Ascending aorta (tissue), 2 donors: ENCODE data around the gene MB21D2. TPM values are rescaled to one million over a fixed set of nuclear protein-coding genes. Genes with fewer than 3 reads are reported as not detected.

Experiments
- DNase-seq, 2 donors: peaks; one replicate each; pipeline ENCODE4 v3.0.0-alpha.2; 2019; ENCODE audit warnings: low spot score in 2 of 2
- H3K27ac ChIP-seq, 2 donors: fragments of 200-600 bp; sonication (generic); one replicate each; pipeline ENCODE4 v1.5.1; 2016 to 2017; ENCODE audit warnings: mild to moderate bottlenecking in 1 of 2
- H3K27me3 ChIP-seq: fragments of 200-600 bp; sonication (generic); one replicate; pipeline ENCODE4 v1.5.1; 2017
- H3K36me3 ChIP-seq, 2 donors: fragments of 200-600 bp; sonication (generic); one replicate each; pipeline ENCODE4 v1.5.1; 2016
- H3K4me1 ChIP-seq, 2 donors: fragments of 200-600 bp; sonication (generic); one replicate each; pipeline ENCODE4 v1.5.1; 2016 to 2017; ENCODE audit warnings: mild to moderate bottlenecking in 1 of 2
- H3K4me3 ChIP-seq, 2 donors: fragments of 200-600 bp; sonication (generic); one replicate each; pipeline ENCODE4 v1.5.1; 2016 to 2017; ENCODE audit warnings: mild to moderate bottlenecking in 1 of 2
- H3K9me3 ChIP-seq, 2 donors: fragments of 200-600 bp; sonication (generic); one replicate each; pipeline ENCODE4 v1.5.1; 2016
- CTCF ChIP-seq, 3 experiments: fragments of 200-600 bp in 2 of 3; fragments of 450-650 bp in 1 of 3; sonication (generic) in 2 of 3; IDR thresholded peaks; one replicate each; pipeline ENCODE4 v1.5.1; 2016 to 2019; ENCODE audit warnings: antibody characterized with exemption in 3 of 3, mild to moderate bottlenecking in 1 of 3, moderate library complexity in 1 of 3
- intact Hi-C: fragments of 100-400 bp; cut with DNase I; formaldehyde crosslinking; loops from one replicate; pipeline ENCODE4 v1.15.1; 2023
- total RNA-seq: library from RNA; depleted of rRNA; stranded (reverse); fragments of >200 nt; gene quantifications from one replicate; pipeline ENCODE4 v1.1.0, GENCODE V29; 2016

MB21D2 gene
- total RNA-seq, 1 donor from 2014 or later, result 0.11 TPM

- Histone ChIP-seq H3K4me3 (no peak overlapping the region), H3K27me3 (no peaks in the 10 kb centered on the region), H3K9me3 (no peaks in the 10 kb centered on the region), H3K4me1 (no peaks in the 10 kb centered on the region), H3K27ac (no peak overlapping the region), H3K36me3 (no peaks in the 10 kb centered on the region)
- DNase-seq, result no peak
- no peak for TF ChIP-seq CTCF (IDR thresholded peaks at IDR 0.05)
- intact Hi-C loops, result no loop called here
Observed at GRCh38 chr3:192907784-192908183, 9.9 kb downstream of the MB21D2 start.

DNA sequence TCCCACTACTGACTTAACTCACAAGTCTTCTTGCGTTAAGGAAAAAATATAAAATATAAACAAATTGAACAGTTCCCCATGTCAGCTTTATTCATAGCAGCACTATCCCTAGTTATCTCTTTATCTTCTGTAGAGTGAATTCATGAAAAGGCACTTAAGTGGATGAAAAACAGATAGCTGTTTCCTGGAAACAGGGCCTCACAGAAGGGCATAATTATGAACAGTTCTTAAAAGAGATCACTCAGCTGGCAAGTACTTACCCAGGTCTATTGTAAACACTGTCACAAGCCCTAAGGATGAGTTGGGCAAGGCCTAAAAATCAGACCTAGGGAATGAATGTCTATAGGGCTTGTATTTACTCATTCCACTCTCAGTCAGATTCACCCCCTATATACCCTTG lies 10.7 kb downstream of the MB21D2 start:
- intact Hi-C loops, result no loop called here
- no peak for DNase-seq
- H3K9me3 ChIP-seq, result no peaks in the 10 kb centered on the region
- H3K27ac ChIP-seq, result no peak overlapping the region
- no peak for TF ChIP-seq CTCF (IDR thresholded peaks at IDR 0.05)
- no peaks in the 10 kb centered on the region for H3K27me3 ChIP-seq
- H3K4me3 ChIP-seq, result no peak overlapping the region
- peaks cover 0 to under 1% of the 10 kb centered on the region in 2 donors for H3K4me1 ChIP-seq
- no peaks in the 10 kb centered on the region for H3K36me3 ChIP-seq

- no peak for TF ChIP-seq CTCF (IDR thresholded peaks at IDR 0.05)
Observed at GRCh38 chr3:192905980-192906678, 11.5 kb downstream of the MB21D2 start.

GRCh38 chr3:192904632-192905289 lies 12.9 kb downstream of the MB21D2 start:
- no peak overlapping the region for H3K27ac ChIP-seq
- H3K4me3 ChIP-seq, result no peak overlapping the region
- no peak for TF ChIP-seq CTCF (IDR thresholded peaks at IDR 0.05)
- intact Hi-C loops, result no loop called here
- no peaks in the 10 kb centered on the region for H3K9me3 ChIP-seq
- no peak for DNase-seq
- H3K4me1 ChIP-seq, result peaks cover 0 to 3% of the 10 kb centered on the region in 2 donors
- H3K36me3 ChIP-seq, result no peaks in the 10 kb centered on the region
- H3K27me3 ChIP-seq, result no peaks in the 10 kb centered on the region

More at GRCh38 chr3:192905980-192906678, 11.5 kb downstream of the MB21D2 start:
- Histone ChIP-seq H3K27me3 (no peaks in the 10 kb centered on the region), H3K4me1 (peaks cover 0 to 3% of the 10 kb centered on the region in 2 donors), H3K27ac (no peak overlapping the region), H3K36me3 (no peaks in the 10 kb centered on the region), H3K9me3 (no peaks in the 10 kb centered on the region), H3K4me3 (no peak overlapping the region)
- intact Hi-C loops, result no loop called here
- DNase-seq, result no peak

DNA sequence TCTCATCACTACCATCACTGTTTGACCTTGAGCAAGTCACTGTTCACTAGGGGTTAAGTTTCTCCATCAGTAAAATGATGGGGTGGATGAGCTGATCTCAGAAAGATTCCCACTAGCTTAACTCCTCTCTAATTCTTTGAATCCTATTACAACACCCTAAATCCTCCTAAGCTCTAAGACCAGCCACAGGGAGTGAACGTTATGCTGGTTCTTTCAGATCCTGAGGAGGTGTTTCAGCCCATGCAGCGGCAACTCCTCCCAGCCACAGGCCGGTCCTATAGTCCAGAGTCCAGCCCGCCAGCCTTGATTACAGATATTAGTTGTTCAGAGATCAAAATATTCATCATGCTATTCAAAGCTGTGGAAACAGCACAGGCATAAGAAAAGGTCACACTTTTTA lies 15.1 kb downstream of the MB21D2 start:
- Histone ChIP-seq H3K4me1 (peaks cover 0 to 3% of the 10 kb centered on the region in 2 donors), H3K4me3 (no peak overlapping the region), H3K27me3 (no peaks in the 10 kb centered on the region), H3K36me3 (no peaks in the 10 kb centered on the region), H3K27ac (no peak overlapping the region), H3K9me3 (no peaks in the 10 kb centered on the region)
- no peak for TF ChIP-seq CTCF (IDR thresholded peaks at IDR 0.05)
- DNase-seq, result no peak
- intact Hi-C loops, result no loop called here
